ENCODE data around the gene COQ2.
"Not testable (repeated sequence)": the region's sequence is repeated elsewhere in the genome, so short reads cannot be mapped to it uniquely, and the experiment has no call there.

Gene COQ2

DNA sequence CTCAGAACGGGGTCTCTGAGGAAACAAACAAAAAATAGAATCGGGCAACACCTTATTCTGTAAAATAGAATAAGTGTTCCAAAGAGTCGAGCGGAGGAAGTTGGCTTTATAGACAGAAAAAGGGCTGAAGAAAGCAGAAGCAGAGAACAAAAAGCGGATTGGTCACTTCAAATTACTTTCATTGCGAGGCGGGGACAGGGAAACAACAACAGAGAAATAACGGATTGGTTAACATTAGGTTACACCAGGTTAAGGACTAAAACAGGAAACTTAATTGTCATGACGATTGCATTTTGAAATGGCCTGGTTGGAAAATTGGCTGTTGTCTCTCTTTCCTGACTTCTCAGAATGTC, 433 bp upstream of the COQ2 start:
- no peak for DNase-seq (ENCODE audit: low read depth in 3 of 3)

GRCh38 chr4:83283181-83283580, 1.4 kb downstream of the COQ2 start:
- no peak for DNase-seq (ENCODE audit: low read depth in 3 of 3)

DNA sequence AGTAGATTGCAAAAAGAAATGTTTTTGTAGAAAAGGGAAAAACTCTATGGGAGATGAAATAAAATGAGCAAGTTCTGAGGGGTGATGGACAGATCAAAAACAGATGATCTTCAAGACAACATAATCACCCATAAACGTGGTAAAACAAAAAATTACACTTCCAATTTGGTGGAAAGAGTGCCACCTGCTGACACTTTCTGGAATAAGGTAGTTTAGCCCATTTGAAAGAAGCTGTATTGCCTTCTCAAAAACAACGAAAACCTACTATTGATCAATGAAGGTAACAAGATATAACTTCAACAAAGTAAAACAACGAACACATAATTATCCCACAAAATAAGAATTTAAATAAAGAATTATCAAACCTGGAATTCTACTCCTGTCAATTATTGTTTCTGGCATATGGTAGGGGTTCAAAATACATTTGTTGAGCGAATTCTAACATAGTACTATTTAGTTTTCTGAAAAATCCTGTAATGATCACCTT, 2.5 kb downstream of the COQ2 start:
- peak; percentile 9 to 58 (median 29) for DNase-seq (ENCODE audit: low read depth in 3 of 3)

GRCh38 chr4:83281307-83281706, 3.3 kb downstream of the COQ2 start:
- DNase-seq (ENCODE audit: low read depth in 3 of 3), result no peak

GRCh38 chr4:83276299-83277040, 8.1 kb downstream of the COQ2 start:
- DNase-seq (ENCODE audit: low read depth in 3 of 3), result no peak

DNA sequence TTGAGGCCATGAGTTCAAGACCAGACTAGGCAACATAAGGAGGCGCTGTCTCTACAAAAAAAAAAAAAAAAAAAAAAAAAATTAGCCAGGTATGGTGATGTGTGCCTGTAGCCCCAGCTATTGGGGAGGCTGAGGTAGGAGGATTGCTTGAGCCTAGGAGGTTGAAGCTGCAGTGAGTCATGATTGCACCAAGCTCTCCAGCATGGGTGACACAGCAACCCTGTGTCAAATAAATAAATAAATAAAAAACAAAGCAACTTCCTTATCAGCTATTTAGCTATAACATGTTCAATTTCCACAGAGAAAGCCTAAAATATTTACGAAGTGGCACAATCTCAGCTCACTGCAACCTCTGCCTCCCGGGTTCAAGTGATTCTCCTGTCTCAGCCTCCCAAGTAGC, 10.7 kb downstream of the COQ2 start:
- DNase-seq (ENCODE audit: low read depth in 3 of 3), result not testable (repeated sequence)

DNA sequence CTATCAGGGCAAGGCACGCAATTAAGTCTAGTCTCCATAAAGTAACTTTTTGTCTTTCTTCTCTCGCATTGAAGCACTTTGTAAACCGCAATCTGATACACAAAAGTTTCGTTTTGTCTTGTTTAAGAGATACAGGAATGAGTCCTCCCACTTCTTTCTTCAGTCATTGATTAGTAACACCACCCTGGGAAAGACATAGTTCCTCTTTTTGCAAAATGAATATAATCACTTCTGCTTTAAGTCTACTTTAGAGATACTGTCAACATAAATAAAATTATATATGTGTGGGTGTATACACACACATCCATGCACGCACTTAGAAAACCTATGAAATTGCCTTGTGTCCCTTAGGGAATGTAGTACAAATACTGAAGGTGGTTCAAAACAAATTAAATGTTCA, 11.7 kb downstream of the COQ2 start:
- DNase-seq (ENCODE audit: low read depth in 3 of 3), result no peak

- no peak for DNase-seq (ENCODE audit: low read depth in 3 of 3)
These were observed 15.3 kb downstream of the COQ2 start for GRCh38 chr4:83269256-83269655.

DNA sequence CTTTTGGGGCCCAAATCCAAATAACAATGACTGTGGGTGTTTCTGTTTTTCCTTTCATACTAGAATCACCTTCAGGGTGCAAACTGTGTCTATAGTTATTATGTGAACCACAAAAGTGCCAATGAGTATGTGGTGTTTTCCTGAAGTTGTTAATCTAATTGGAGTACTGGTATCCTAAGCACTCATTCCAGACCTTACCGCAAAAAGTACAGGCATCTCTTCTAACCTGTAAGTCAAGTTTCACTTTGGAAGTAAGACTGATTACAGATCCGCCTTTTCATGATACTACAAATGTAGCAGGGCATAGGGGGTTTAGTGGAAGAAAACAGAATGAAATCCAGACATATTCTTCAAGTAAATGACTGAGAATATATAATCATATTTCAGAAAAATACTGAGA, 16.1 kb downstream of the COQ2 start:
- DNase-seq (ENCODE audit: low read depth in 3 of 3), result no peak

- DNase-seq (ENCODE audit: low read depth in 3 of 3), result no peak
These were observed 16.6 kb downstream of the COQ2 start for GRCh38 chr4:83267830-83268475.

DNA sequence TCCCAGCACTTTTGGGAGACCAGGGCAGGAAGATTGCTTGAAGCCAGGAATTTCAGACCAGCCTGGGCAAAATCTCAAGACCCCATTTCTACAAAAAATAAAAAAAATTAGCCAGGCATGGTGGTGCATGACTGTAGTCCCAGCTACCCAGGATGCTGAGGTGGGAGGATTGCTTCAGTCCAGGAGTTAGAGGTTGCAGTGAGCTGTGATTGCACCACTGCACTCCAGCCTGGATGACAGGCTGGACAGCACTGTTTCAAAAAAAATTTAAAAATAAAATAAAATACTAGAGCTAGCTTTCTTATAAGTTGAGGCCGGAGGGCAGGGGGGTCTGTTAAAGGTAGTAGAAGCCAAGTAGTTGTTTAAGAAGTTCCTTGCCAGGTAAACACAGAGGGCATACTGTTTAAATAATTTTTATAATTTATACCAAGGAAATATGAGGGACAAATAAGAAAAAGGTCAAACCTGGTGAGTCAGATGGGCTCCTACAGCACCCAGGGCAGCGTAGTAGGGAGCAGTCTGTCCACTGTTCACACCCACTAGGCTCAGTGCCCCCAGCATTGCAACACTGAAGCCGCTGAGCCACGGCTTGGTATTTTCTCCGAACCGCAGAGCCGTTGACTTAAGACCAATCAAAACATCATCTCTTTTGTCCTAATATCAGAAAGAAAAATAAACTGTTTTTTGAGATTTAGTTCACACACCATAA, 17.3 kb downstream of the COQ2 start:
- no peak for DNase-seq (ENCODE audit: low read depth in 3 of 3)

GRCh38 chr4:83266689-83267088, 17.9 kb downstream of the COQ2 start:
- no peak for DNase-seq (ENCODE audit: low read depth in 3 of 3)

DNA sequence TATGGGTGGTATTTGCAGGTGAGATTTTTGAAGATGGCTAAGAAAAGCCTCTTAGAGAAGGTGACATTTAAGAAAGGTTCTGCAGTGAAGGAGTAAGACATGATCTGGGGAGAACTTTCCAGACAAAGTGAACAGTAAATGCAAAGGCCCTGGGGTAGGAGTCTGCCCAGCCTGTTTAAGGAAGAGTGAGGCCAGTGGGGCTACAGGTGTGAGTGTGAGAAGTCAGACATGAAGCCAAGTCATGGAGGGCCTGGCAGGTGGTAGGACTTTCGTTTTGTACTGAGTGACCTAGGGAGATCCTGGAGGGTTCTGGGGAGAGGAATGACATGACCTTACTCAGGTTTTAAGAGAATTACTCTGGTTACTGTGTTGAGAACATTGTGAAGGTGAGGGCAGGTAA, 21.5 kb downstream of the COQ2 start:
- DNase-seq (ENCODE audit: low read depth in 3 of 3), result no peak

- DNase-seq (ENCODE audit: low read depth in 3 of 3), result no peak
These were observed 21.9 kb downstream of the COQ2 start for GRCh38 chr4:83262682-83263081.

DNA sequence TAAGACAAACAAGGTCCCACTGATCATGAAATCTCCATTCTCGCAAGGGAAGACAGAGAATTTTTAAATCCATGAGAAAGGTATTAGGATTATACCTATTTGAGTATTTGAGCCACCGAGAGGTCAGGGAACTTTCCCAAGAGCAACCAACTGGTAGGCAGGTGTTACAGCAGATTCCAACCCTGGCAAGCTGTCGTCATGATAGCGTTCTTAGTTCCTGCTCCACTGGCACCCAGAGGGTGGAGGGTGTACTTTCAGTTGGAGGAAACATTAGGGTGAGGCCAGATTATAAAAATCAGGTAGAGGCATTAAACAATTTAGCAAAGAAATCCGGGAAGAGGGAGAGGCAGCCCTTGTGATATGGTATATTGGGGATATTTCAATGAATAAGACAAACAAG, 23.3 kb downstream of the COQ2 start:
- DNase-seq (ENCODE audit: low read depth in 3 of 3), result no peak

DNA sequence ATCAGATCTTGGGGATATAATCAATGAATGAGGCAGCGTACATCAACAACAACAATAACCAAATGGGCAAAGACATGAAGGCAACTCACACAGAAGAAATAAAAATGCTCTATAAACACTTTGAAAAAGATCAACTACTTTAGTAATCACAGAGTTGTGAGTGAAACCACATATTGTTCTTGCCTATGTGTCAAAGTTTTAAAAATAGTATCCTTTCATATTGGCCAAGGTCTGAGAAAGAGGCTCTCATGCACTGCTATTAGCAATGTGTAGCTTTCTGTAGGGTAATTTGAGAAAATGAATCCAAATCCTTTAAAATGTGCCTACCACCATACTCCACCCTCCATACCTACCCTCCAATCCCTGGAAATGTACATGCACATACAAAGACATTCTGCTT, 25.0 kb downstream of the COQ2 start:
- DNase-seq (ENCODE audit: low read depth in 3 of 3), result no peak

DNA sequence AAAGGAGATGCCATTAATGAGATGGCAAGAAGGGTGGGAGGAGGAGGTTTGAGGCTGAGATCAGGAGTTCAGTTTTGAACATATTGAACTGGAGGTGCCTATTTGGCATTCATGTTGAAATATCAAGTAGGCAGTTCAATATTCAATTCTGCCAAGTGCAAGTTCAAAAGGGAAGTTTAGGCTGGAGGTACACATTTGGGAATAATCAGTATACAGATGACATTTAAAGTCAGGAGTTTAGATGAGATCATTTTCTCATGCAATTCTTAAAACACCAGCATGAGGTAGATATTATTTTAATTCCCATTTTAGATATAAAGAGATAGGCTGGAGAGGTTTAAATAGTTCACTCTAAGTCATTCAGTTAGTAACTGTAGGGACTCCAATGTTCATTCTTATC, 26.1 kb downstream of the COQ2 start:
- no peak for DNase-seq (ENCODE audit: low read depth in 3 of 3)

GRCh38 chr4:83257811-83258210, 26.8 kb downstream of the COQ2 start:
- no peak for DNase-seq (ENCODE audit: low read depth in 3 of 3)

DNA sequence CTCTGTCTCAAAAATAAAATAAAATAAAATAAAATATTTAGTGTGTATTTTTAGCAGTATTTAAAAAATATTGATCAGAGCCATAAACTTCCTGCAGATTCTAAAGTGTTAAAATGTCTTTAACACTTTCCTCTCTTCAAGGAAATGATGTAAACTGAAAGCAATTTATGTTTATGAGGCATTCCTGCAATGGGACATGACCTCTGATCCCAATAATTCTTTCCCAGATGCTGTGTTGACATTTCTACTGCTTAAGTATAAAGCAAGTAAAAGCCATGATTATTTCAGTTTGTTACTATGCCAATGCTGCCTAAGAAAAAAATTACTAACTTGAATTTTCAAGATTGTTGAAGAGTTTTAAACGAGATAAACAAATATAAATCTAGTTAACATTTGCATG, 29.0 kb downstream of the COQ2 start:
- no peak for DNase-seq (ENCODE audit: low read depth in 3 of 3)

DNA sequence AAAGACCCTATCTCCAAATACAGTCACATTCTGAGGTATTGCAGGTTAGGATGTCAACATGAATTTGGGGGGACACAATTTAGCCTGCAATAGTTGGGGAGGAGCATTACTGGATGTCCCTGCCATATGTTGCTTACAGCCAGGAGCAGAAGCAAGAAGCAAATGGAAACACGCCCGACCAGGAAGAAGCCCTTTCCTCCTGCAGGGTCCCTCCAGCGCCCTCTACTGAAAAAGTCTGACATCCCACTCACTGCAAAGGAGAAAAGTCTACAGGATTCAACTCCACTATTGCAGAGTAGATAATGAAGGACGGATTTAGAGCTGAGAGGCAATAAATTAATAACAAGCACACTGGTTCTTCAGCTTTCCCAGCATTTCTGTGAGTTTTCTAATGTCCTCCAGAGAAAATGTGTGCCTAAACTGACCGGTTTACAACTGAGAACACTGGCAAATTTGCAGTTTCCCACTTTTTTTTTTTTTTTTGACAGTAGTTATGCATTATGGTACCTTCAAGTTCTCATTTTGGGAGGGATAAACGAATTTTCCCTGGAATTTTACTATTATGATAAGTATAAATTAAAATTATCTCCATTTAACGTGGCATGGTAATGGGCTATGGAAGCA, 31.7 kb downstream of the COQ2 start:
- DNase-seq (ENCODE audit: low read depth in 3 of 3), result peak; percentile 45 to 57 (median 54)

- DNase-seq (ENCODE audit: low read depth in 3 of 3), result no peak
These were observed 33.2 kb downstream of the COQ2 start for GRCh38 chr4:83251447-83251830.

DNA sequence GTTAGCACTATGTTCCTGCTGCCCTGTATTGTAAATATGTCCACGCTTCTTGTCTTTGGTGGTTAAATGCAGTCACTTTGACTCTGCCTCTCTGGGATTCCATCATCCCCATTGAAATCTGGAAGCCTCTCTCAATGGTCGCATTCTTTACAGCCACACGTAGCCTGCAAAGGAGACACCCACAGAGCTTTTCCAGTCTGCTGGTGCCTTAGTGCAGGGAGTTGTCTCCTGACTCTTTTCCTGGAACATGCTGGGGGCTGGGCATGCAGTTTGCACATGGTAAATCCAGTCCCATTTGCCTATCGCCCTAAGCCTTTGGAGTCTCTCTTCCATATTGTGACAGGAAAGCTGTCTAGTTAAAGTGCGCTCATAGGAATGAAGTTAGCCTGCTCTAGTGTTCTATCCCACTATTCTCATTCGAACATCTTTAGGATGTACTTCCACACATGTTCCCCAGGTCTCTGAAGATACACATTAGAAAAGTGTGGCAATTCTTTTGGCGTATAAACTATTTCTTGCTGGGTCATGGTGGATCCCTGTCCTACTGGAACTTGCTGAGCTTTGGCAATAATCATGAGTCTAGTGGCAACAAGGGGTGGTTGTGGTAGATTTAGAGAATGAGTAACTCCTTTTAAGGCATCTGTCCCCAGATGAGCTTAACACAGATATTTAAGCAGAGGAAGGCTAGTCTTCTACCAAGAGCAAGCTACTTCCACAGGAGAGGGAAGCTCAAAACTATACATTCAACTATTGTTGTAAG, 33.7 kb downstream of the COQ2 start:
- DNase-seq (ENCODE audit: low read depth in 3 of 3), result no peak

Data from stimulated activated CD4-positive, alpha-beta T cell treated with anti-CD3 and anti-CD28 coated beads, TNF-alpha, amount 100 ng/mL, for 24 hours (primary cell).